Osteoblast (primary cell): ENCODE measurements around the gene KMT2A. TPM values are rescaled to one million over a fixed set of nuclear protein-coding genes. Genes with fewer than 3 reads are reported as not detected.
A peak's percentile ranks its signal among the peaks of the same experiment; 100 is the strongest.

Source experiments
- DNase-seq: peaks from one replicate; pipeline ENCODE4 v3.0.0; 2011; ENCODE audit warnings: low spot score, mixed read lengths; ENCODE audit not compliant: insufficient read length; ENCODE audit errors: missing footprints
- H2AFZ ChIP-seq: 2 replicates; pipeline ENCODE4 v1.6.0; 2011; ENCODE audit warnings: mild to moderate bottlenecking, low read length
- H3K27ac ChIP-seq: 2 replicates; pipeline ENCODE4 v1.5.1; 2011; ENCODE audit warnings: mild to moderate bottlenecking, low read depth, low read length, moderate library complexity
- H3K27me3 ChIP-seq: 2 replicates; pipeline ENCODE4 v1.6.0; 2012; ENCODE audit warnings: mild to moderate bottlenecking, control low read depth, inconsistent platforms, low read length, moderate library complexity; ENCODE audit not compliant: insufficient read depth
- H3K36me3 ChIP-seq: 2 replicates; pipeline ENCODE4 v1.5.1; 2011; ENCODE audit warnings: mild to moderate bottlenecking, low read length, control low read depth, moderate library complexity; ENCODE audit not compliant: insufficient read depth
- H3K4me1 ChIP-seq: 2 replicates; pipeline ENCODE4 v1.5.1; 2011; ENCODE audit warnings: mild to moderate bottlenecking, low read length, control low read depth, moderate library complexity; ENCODE audit not compliant: insufficient read depth
- H3K4me2 ChIP-seq: 2 replicates; pipeline ENCODE4 v1.6.0; 2011; ENCODE audit warnings: mild to moderate bottlenecking, low read length; ENCODE audit not compliant: insufficient read depth
- H3K4me3 ChIP-seq: fragments of 200-600 bp; sonication (generic); 3 replicates; pipeline ENCODE4 v1.5.1; 2012; ENCODE audit warnings: mild to moderate bottlenecking, low read length, inconsistent platforms; ENCODE audit not compliant: insufficient read depth
- H3K79me2 ChIP-seq: 2 replicates; pipeline ENCODE4 v1.6.0; 2012; ENCODE audit warnings: mild to moderate bottlenecking, low read length, control low read depth, inconsistent platforms; ENCODE audit not compliant: insufficient read depth
- H3K9me3 ChIP-seq: 2 replicates; pipeline ENCODE4 v1.5.1; 2011; ENCODE audit warnings: low read depth, low read length, control low read depth
- H4K20me1 ChIP-seq: 2 replicates; pipeline ENCODE4 v1.6.0; 2012; ENCODE audit warnings: mild to moderate bottlenecking, low read length, control low read depth; ENCODE audit not compliant: insufficient read depth
- CTCF ChIP-seq: IDR thresholded peaks from 2 replicates; pipeline ENCODE4 v1.5.1; 2011; ENCODE audit warnings: mild to moderate bottlenecking, low read depth, low read length, moderate library complexity; ENCODE audit errors: extremely low read depth
- total RNA-seq: library from RNA; depleted of rRNA; stranded (reverse); fragments of >200 nt; gene quantifications from 2 replicates; pipeline ENCODE4 v1.2.3, GENCODE V29; 2012

Gene KMT2A
- total RNA-seq, 1 donor = 38.4 TPM

DNA sequence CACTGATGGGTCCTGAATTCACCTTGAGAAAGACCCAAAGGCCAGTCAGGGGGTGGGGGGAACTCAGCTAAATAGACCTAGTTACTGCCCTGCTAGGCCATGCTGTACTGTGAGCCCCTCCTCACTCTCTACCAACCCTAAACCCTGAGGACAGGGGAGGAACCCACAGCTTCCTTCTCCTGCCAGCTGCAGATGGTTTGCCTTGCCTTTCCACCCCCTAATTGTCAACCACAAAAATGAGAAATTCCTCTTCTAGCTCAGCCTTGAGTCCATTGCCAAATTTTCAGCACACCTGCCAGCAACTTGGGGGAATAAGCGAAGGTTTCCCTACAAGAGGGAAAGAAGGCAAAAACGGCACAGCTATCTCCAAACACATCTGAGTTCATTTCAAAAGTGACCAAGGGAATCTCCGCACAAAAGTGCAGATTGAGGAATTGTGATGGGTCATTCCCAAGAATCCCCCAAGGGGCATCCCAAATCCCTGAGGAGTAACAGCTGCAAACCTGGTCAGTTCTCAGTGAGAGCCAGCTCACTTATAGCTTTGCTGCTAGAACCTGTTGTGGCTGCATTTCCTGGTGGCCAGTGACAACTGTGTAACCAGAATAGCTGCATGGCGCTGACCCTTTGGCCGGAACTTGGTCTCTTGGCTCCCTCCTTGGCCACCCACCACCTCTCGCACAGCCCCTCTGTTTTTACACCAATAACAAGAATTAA lies 88.6 kb downstream of the KMT2A start:
- no peak for DNase-seq
- Histone ChIP-seq H3K4me1 (peaks cover under 1% of the 10 kb centered on the region), H3K27me3 (no peaks in the 10 kb centered on the region), H3K4me2 (no peak overlapping the region), H2AFZ (no peak overlapping the region), H3K4me3 (no peak overlapping the region), H4K20me1 (peaks cover 4% of the 10 kb centered on the region), H3K79me2 (no peaks in the 10 kb centered on the region), H3K36me3 (peaks cover 54% of the 10 kb centered on the region), H3K9me3 (no peaks in the 10 kb centered on the region), H3K27ac (no peak overlapping the region)
- no peak for TF ChIP-seq CTCF

- DNase-seq = no peak
- H3K4me3 ChIP-seq = no peak overlapping the region
- TF ChIP-seq CTCF = no peak
Observed at GRCh38 chr11:118526688-118527087, 90.4 kb downstream of the KMT2A start.

DNA sequence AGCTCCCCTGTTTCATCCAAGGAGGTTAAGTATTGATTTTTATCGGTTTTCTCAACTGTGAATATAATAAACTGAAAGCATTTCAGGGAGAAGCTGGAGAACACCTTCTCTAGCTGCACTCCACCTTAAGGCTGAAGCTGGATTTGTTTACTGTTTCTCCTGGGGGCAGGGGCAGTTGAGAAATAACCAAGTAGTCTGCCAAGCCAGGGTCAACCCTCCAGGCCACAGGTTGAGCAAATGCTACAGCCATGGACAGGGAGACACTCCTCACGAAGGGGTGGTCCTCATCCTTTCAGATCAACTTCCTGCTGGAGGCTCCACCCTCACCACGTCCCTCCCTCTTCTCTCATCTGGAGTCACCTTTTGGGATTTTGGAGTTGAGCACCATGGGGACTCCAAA lies 90.8 kb downstream of the KMT2A start, which contains the start of gene TTC36:
Gene TTC36 (plus strand): TSS at position 366 of the 400 bp plus-strand sequence. CDS start 21 bp downstream, at position 387.
- peak; percentile 81 for DNase-seq
- no peak within 1 kb of the TSS for H3K4me2 ChIP-seq

More at GRCh38 chr11:118526688-118527087, 90.4 kb downstream of the KMT2A start:
- H3K4me1 ChIP-seq = peaks cover 11% of the 10 kb centered on the region
- peaks cover 36% of the 10 kb centered on the region for H3K36me3 ChIP-seq
- no peak overlapping the region for H3K4me2 ChIP-seq
- H3K9me3 ChIP-seq = no peaks in the 10 kb centered on the region
- no peaks in the 10 kb centered on the region for H3K79me2 ChIP-seq
- no peak overlapping the region for H3K27ac ChIP-seq
- H4K20me1 ChIP-seq = peaks cover 4% of the 10 kb centered on the region
- H3K27me3 ChIP-seq = no peaks in the 10 kb centered on the region
- no peak overlapping the region for H2AFZ ChIP-seq

More for the DNA sequence above, 90.8 kb downstream of the KMT2A start, which contains the start of gene TTC36:
- Histone ChIP-seq H3K79me2 (no peaks in the 10 kb centered on the region), H3K36me3 (peaks cover 32% of the 10 kb centered on the region), H3K4me1 (peaks cover 11% of the 10 kb centered on the region), H2AFZ (no peak within 1 kb of the TSS), H3K4me3 (no peak within 1 kb of the TSS), H3K9me3 (no peaks in the 10 kb centered on the region), H4K20me1 (peaks cover 4% of the 10 kb centered on the region), H3K27ac (no peak within 1 kb of the TSS), H3K27me3 (no peaks in the 10 kb centered on the region)
- TF ChIP-seq CTCF = no peak
